Endothelial cell of umbilical vein (primary cell): ENCODE measurements around the gene RAB35. TPM values are rescaled to one million over a fixed set of nuclear protein-coding genes. Genes with fewer than 3 reads are reported as not detected.

Experiments used
- BruUV-seq: library from RNA; stranded (reverse); fragments of 400-500 nt; replicated peaks from 2 replicates; lab custom pipeline; 2021; lab: Mats Ljungman, UMichigan
- CTCF ChIA-PET: fragments of 300-600, 350-600 bp; sonication (Branson Sonifier 250); formaldehyde crosslinking; loops from one replicate; lab custom pipeline; 2021; ENCODE audit warnings: antibody characterized with exemption, inconsistent platforms; lab: Charles Lee
- POLR2A ChIA-PET: fragments of 300-600, 350-600 bp; sonication (Branson Sonifier 250); formaldehyde crosslinking; loops from one replicate; lab custom pipeline; 2021; ENCODE audit warnings: antibody characterized with exemption, inconsistent platforms; lab: Charles Lee
- DNase-seq: peaks from one replicate; pipeline ENCODE4 v3.0.0-alpha.2; 2011; ENCODE audit warnings: low read depth, low spot score
- FAIRE-seq: peaks from 2 replicates; lab custom pipeline; 2011; peaks lifted over from hg19 to GRCh38; lab: Jason Lieb, UNC
- H2AFZ ChIP-seq: 2 replicates; pipeline ENCODE4 v1.6.0; 2012; ENCODE audit warnings: low read depth, low read length, control low read depth, inconsistent platforms
- H3K27ac ChIP-seq: 2 replicates; pipeline ENCODE4 v1.5.1; 2011; ENCODE audit warnings: low read depth, mild to moderate bottlenecking, control low read depth, low read length, moderate library complexity; ENCODE audit not compliant: insufficient read depth
- H3K27me3 ChIP-seq, 2 experiments: 2 replicates each; pipeline versions ENCODE4 v1.6.0 to v1.6.1; 2011; ENCODE audit warnings: low read length in 2 of 2, mixed read lengths in 1 of 2; ENCODE audit not compliant: control insufficient read depth in 2 of 2, insufficient read depth in 2 of 2
- H3K36me3 ChIP-seq, 2 experiments: 2 replicates in 1 of 2; 3 replicates in 1 of 2; pipeline ENCODE4 v1.5.1; 2011; ENCODE audit warnings: low read length in 2 of 2, mild to moderate bottlenecking in 1 of 2, moderate library complexity in 1 of 2; ENCODE audit not compliant: control insufficient read depth in 2 of 2, insufficient read depth in 2 of 2; ENCODE audit errors: extremely low read depth in 1 of 2
- H3K4me1 ChIP-seq: 3 replicates; pipeline ENCODE4 v1.5.1; 2011; ENCODE audit warnings: mild to moderate bottlenecking, low read length; ENCODE audit not compliant: control insufficient read depth, insufficient read depth; ENCODE audit errors: extremely low read depth
- H3K4me2 ChIP-seq: 2 replicates; pipeline ENCODE4 v1.6.1; 2011; ENCODE audit warnings: low read length, control low read depth, mixed read lengths; ENCODE audit not compliant: insufficient read depth
- H3K4me3 ChIP-seq, 3 experiments: fragments of 200-600 bp in 1 of 3; sonication (generic), shearing (Covaris generic) in 1 of 3; replicated peaks in 1 of 3; 2 replicates each; pipeline ENCODE4 v1.5.1; 2011 to 2016; ENCODE audit warnings: control low read depth in 3 of 3, low read length in 3 of 3, mild to moderate bottlenecking in 2 of 3, inconsistent platforms in 1 of 3, low read depth in 1 of 3, moderate library complexity in 1 of 3; ENCODE audit not compliant: insufficient read depth in 1 of 3
- H3K79me2 ChIP-seq: 2 replicates; pipeline ENCODE4 v1.6.0; 2012; ENCODE audit warnings: low read length, inconsistent platforms; ENCODE audit not compliant: control insufficient read depth, insufficient read depth
- H3K9ac ChIP-seq: replicated peaks from 2 replicates; pipeline ENCODE3; 2011; ENCODE audit warnings: low read length, control low read depth; ENCODE audit not compliant: insufficient read depth; ENCODE audit errors: extremely low read depth
- H3K9me1 ChIP-seq: replicated peaks from 3 replicates; pipeline ENCODE4 v1.6.0; 2011; ENCODE audit warnings: mild to moderate bottlenecking, low read length; ENCODE audit not compliant: control insufficient read depth, insufficient read depth; ENCODE audit errors: extremely low read depth
- H3K9me3 ChIP-seq: replicated peaks from 2 replicates; pipeline ENCODE4 v1.5.1; 2012; ENCODE audit warnings: low read length, inconsistent platforms; ENCODE audit not compliant: control insufficient read depth, insufficient read depth
- H4K20me1 ChIP-seq: replicated peaks from 2 replicates; pipeline ENCODE3; 2011; ENCODE audit warnings: mild to moderate bottlenecking, low read length; ENCODE audit not compliant: control insufficient read depth, insufficient read depth; ENCODE audit errors: extremely low read depth
- EZH2 ChIP-seq: IDR thresholded peaks from 2 replicates; pipeline ENCODE4 v1.6.1; 2012; ENCODE audit warnings: borderline replicate concordance, low read depth, mild to moderate bottlenecking, moderate library complexity, low read length, inconsistent platforms; ENCODE audit not compliant: severe bottlenecking
- FOS ChIP-seq: IDR thresholded peaks from 2 replicates; pipeline ENCODE4 v1.6.1; 2011; ENCODE audit warnings: mild to moderate bottlenecking, low read length, moderate library complexity, borderline replicate concordance; ENCODE audit not compliant: insufficient read depth
- GATA2 ChIP-seq: IDR thresholded peaks from 2 replicates; pipeline ENCODE4 v1.7.0; 2011; ENCODE audit warnings: low read depth, mild to moderate bottlenecking, moderate library complexity, mixed read lengths, low read length; ENCODE audit not compliant: insufficient read length, insufficient read depth
- JUN ChIP-seq: IDR thresholded peaks from 2 replicates; pipeline ENCODE4 v1.6.1; 2011; ENCODE audit warnings: borderline replicate concordance, low read depth; ENCODE audit not compliant: insufficient read length, insufficient read depth
- MYC ChIP-seq: IDR thresholded peaks from one replicate; pipeline ENCODE4 v1.6.1; 2011; ENCODE audit warnings: mild to moderate bottlenecking, low read depth, low read length
- POLR2A ChIP-seq: IDR thresholded peaks from 2 replicates; pipeline ENCODE4 v1.6.1; 2012; ENCODE audit warnings: low read depth, mild to moderate bottlenecking, control low read depth, low read length
- POLR2AphosphoS5 ChIP-seq: IDR thresholded peaks from 2 replicates; pipeline ENCODE4 v1.6.1; 2012; ENCODE audit warnings: low read depth, mild to moderate bottlenecking, control low read depth, low read length, moderate library complexity; ENCODE audit not compliant: insufficient read depth
- dilution Hi-C: fragments of 300-500 bp; cut with MboI; formaldehyde crosslinking; loops from one replicate; pipeline ENCODE4 v1.15.0; 2019; ENCODE audit warnings: low sequenced_read_pairs; ENCODE audit not compliant: extremely low pct_ligation_motif_present
- intact Hi-C: fragments of 100-400 bp; cut with micrococcal nuclease; formaldehyde crosslinking; loops from one replicate; pipeline ENCODE4 v1.10.0; 2022
- polyA plus RNA-seq, 4 experiments: library from polyadenylated mRNA; depleted of rRNA in 3 of 4; stranded (reverse) in 3 of 4; unstranded in 1 of 4; fragments of >200 nt; gene quantifications; 2 replicates each; pipeline versions ENCODE4 v1.2.1 to v1.2.3, GENCODE V29; 2011 to 2012; ENCODE audit warnings: missing spikeins in 1 of 4
- total RNA-seq: library from RNA; stranded (reverse); gene quantifications from 2 replicates; pipeline ENCODE4 v1.2.3, GENCODE V29; 2021
- TF ChIP-seq, protein P1 (sequence below), 2 donors: IDR thresholded peaks; 1 replicate in 1 of 2; 2 replicates in 1 of 2; pipeline ENCODE4 v1.5.1; 2011; ENCODE audit warnings: low read length in 2 of 2, mild to moderate bottlenecking in 2 of 2, moderate library complexity in 2 of 2, control low read depth in 1 of 2, inconsistent platforms in 1 of 2, low read depth in 1 of 2; ENCODE audit not compliant: insufficient read depth in 1 of 2; ENCODE audit errors: extremely low read depth in 1 of 2
- TF ChIP-seq, protein P2 (sequence below): IDR thresholded peaks from 2 replicates; pipeline ENCODE4 v1.6.1; 2011; ENCODE audit not compliant: insufficient read depth, insufficient read length

Gene RAB35
- total and polyA plus RNA-seq, 2 donors (not counting 3 experiments of a cell fraction or from before 2014, with no cell fraction given): 70.5 to 80.3 TPM

DNA sequence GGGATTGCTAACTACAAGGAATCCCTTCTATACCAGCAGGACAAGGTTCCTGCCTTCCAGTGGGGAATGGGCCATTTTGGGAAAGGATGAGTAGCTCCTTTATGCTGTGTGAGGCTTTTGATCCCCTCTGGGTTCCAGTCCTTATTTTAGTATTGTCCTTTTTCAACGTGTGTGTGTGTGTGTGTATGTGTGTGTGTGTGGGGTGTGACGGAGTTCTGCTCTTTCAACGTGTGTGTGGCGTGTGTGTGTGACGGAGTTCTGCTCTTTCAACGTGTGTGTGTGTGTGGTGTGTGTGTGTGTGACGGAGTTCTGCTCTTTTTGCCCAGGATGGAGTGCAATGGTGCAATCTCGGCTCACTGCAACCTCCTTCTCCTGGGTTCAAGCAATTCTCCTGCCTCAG lies 27.4 kb downstream of the RAB35 start:
- H3K79me2 ChIP-seq: no peaks in the 10 kb centered on the region
- no peak for FAIRE-seq
- H3K9ac ChIP-seq: no peak overlapping the region
- intact Hi-C loops: no loop called here
- no peak for DNase-seq
- no peaks in the 10 kb centered on the region for H3K9me1 ChIP-seq
- no peak overlapping the region for H3K4me3 ChIP-seq
- no TSS peak for BruUV-seq
- H3K36me3 ChIP-seq: peaks cover 0 to 4% of the 10 kb centered on the region in 2 experiments
- ChIA-PET POLR2A (no interaction called here), CTCF (no interaction called here)
- dilution Hi-C loops: no loop called here
- H3K4me2 ChIP-seq: no peak overlapping the region
- no peak overlapping the region for H2AFZ ChIP-seq
- H3K9me3 ChIP-seq: no peaks in the 10 kb centered on the region
- no peaks in the 10 kb centered on the region for H3K27me3 ChIP-seq
- no peaks in the 10 kb centered on the region for H4K20me1 ChIP-seq
- TF ChIP-seq GATA2 (no peak), JUN (no peak), POLR2A (no peak), EZH2 (no peak), MYC (no peak), POLR2AphosphoS5 (no peak), FOS (no peak)
- TF ChIP-seq, protein P1, sequence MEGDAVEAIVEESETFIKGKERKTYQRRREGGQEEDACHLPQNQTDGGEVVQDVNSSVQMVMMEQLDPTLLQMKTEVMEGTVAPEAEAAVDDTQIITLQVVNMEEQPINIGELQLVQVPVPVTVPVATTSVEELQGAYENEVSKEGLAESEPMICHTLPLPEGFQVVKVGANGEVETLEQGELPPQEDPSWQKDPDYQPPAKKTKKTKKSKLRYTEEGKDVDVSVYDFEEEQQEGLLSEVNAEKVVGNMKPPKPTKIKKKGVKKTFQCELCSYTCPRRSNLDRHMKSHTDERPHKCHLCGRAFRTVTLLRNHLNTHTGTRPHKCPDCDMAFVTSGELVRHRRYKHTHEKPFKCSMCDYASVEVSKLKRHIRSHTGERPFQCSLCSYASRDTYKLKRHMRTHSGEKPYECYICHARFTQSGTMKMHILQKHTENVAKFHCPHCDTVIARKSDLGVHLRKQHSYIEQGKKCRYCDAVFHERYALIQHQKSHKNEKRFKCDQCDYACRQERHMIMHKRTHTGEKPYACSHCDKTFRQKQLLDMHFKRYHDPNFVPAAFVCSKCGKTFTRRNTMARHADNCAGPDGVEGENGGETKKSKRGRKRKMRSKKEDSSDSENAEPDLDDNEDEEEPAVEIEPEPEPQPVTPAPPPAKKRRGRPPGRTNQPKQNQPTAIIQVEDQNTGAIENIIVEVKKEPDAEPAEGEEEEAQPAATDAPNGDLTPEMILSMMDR (IDR thresholded peaks at IDR 0.05; ENCODE audit: extremely low read depth in 1 of 2, insufficient read depth in 1 of 2, low read depth in 1 of 2, low read length in 2 of 2): no peak
- TF ChIP-seq, protein P2, sequence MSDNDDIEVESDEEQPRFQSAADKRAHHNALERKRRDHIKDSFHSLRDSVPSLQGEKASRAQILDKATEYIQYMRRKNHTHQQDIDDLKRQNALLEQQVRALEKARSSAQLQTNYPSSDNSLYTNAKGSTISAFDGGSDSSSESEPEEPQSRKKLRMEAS: no peak
- H3K4me1 ChIP-seq: peaks cover 6% of the 10 kb centered on the region
- H3K27ac ChIP-seq: no peak overlapping the region
